Stimulated activated CD4-positive, alpha-beta T cell treated with anti-CD3 and anti-CD28 coated beads, Interleukin-15, amount 100 ng/mL, for 48 hours (primary cell): ENCODE measurements around the gene RIC1.
"Not testable (repeated sequence)": the region's sequence is repeated elsewhere in the genome, so short reads cannot be mapped to it uniquely, and the experiment has no call there.

Source experiments
- DNase-seq, 2 donors: peaks; one replicate each; pipeline ENCODE4 v3.0.0-alpha.2; 2020; ENCODE audit warnings: low read depth in 2 of 2

RIC1 gene

DNA sequence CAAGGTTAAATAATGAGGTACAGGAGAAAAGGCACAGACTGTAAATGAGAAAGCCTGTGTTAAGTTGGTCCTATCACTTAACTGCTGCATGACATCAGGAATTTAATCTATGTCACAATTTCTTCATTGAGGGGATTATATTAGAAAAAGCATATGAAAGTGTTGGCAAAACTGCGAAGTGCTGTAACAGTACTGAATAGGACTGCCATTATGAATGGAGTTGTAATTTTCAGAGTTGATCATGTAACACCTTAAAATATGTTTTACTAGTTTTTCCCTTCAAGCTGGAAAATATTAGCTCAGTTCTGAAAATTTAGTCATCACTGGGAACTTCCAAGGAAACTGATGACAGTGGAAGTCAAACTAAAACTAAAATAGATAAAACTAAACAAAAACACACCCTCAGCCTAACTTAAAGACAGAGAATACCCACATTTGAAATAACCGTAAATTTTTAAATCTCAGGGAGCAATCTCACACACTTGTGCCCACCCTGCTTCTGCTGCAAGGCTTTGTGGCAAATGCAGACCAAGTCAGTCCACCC, 158.9 kb downstream of the RIC1 start:
- DNase-seq, result no peak

DNA sequence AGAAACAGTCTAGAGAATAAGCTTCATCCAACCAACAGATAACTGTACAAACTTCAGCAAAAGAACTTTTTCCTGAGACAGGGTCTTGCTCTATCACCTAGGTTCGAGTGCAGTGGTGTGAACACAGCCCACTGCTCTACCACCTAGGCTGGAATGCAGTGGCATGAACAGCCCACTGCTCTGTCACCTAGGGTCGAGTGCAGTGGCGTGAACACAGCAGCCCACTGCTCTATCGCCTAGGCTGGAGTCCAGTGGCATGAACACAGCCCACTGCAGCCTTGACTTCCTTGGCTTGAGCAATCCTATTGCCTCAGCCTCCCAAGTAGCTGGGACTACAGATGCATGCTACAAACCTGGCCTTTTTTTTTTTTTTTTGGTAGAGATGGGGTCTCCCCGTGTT, 160.6 kb downstream of the RIC1 start:
- no peak for DNase-seq

DNA sequence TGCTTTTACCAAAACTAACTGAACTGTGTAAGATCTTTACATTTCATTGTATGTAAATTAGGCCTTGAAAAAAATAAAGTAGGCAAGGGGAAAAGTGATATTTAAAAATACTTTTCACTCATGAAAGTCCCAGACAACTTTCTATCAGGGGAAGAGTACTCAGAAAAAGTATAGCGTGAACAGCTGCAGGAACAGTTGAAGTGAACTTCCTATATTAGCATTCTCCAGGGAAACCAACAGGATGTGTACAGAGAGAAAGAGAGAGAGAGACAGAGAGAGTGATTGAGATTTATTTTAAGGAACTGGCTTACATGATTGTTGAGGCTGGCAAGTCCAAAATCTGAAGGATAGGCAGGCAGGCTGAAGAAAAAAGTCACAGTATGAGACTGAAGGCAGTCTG, 162.0 kb downstream of the RIC1 start:
- no peak for DNase-seq

DNA sequence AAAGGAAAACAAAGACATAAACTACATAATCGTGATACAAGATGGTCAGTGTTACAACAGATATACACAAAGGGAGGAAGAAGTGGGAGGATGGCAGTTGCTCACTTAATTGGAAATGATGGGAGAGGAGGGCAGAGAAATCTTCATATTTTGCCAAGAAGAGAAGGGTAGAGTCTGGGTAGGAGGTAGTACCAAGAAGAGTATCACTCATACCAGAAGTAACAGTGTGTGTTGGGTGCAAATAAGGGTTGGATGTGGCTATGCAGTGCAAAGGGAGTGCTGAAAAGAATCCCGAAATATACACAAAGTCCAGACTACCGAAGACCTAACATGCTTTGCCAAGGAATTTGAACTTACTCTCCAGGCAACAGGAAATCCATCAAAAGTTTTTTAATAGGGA, 163.0 kb downstream of the RIC1 start:
- DNase-seq, result no peak

DNA sequence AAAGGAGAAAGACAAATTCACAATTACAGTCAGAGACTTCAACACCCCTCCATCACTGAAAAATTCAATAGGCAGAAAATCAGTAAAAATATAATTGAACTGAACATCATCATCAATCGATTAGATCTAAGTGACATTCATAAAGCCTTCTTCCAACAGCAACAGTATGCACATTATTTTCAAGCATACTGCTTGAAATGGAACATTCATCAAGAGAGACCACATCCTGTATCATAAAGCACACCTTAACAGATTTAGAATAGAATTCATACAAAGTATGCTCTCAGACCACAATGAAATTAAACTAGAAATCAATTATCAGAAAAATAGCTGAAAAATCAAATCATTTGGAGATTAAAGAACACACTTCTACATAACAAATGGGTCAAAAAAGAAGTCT, 164.9 kb downstream of the RIC1 start:
- DNase-seq, result no peak

DNA sequence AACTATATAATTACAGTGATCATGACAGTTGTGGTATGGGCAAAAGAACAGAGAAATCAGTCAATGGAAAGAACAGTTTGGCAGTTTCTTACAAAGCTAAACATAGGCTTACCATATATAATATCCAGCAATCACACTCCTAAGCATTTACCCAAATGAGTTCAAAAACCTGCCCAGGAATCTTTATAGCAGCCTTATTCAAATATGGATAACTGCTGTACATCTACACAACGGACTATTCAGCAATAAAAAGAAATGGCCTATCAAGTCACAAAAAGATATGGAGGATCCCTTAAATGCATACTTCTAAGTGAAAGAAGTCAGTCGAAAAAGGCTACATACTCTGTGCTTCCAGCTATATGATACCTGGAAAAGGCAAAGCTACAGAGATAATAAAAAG, 167.4 kb downstream of the RIC1 start:
- no peak for DNase-seq

DNA sequence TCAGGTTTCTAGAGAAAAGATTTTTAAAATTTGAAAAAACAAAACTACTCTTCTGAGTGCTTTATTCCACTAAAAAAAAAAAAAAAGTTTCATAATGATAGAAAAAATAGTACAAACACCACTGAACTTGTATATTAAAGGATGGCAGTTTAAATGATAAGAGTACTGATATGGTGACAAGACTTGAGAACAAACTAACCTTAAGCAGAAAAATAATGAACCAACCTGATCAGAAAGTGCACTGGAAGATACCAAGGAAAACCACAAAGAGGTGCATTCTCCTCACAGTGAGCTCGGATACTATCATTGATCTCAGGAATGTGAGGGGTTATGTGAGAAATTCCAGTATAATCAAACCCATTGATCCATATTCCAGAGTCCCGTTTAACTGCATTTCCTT, 169.7 kb downstream of the RIC1 start:
- DNase-seq, result no peak

DNA sequence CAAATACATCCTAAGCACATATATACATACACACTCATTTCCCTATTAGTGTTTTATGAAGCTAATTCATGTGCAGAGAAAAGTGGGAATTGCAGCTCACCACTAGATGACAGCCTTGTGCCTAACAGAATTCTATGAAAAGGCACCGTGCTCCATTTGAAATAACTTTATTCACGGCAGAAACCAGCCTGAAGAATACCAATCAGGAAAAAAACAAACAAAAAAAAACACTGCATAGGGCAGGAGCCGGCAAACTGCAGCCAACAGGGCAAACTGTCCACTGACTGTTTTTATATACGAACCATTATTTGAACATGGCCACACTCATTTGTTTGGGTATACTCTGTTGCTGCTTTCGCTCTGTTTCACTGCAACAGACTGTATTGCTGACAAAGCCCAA, 170.4 kb downstream of the RIC1 start:
- no peak for DNase-seq

DNA sequence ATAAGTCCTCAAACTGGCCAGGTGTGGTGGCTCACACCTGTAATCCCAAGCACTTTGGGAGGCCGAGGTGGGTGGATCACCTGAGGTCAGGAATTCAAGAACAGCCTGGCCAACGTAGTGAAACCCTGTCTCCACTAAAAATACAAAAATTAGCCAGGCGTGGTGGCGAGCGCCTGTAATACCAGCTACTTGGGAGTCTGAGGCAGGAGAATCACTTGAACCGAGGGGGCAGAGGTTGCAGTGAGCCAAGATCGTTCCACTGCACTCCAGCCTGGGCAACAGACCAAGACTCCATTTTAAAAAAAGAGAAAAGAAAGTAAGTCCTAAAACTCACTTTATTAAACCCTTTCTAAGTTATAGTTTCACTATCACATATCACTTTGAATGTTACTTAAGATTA, 171.5 kb downstream of the RIC1 start:
- not testable (repeated sequence) for DNase-seq

DNA sequence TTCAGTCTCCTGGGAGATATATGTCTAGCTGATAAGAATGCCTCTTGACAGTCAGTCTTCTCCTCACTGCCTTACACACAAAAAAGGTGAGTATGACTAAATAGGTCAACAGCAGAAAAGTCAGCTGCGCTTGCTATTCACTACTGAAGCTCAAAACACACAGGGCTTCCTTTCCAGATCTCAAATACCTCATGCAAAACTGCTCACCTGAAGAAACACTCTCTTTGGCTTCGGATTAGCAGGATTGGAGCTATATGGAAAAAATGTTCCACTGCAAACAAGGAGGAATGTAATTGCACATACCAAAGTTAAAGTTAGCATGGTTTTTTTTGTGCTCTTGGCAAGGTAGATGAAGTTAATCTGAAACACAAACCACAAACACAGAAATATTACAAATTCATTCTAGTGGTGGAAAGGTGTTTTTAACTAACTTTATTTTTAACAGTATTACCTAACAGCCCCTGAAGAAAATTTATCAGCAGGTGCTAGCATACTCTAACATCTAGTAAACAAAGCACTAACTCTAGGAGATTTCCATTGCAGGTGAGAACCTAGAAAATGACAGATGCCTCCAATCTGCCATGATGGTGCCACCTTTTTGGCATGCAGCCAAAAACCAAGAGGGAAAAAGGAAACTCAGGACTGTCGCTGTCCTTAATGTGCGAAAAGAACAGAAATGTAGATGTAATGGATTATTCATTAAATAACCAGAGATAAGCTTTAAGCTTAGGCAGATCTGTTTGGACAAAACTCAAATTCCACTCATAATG, 172.2 kb downstream of the RIC1 start:
- no peak for DNase-seq

DNA sequence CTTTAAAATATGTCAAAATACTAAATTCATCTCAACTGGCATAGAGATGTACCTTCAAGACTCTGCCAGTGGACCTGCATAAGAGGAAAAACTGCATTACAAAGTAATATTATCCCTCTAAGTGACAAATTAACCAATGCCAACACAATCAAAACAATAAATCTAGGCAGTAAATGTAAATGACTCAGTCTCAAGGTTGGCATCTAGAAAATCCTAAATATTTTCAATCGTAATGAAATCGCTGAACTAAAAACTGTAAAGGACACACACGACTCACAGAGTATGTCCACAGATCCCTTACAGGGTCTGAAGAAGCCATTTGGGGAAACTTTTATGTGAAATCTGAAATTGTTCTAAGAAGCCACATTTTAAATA, 172.8 kb downstream of the RIC1 start:
- DNase-seq, result no peak

DNA sequence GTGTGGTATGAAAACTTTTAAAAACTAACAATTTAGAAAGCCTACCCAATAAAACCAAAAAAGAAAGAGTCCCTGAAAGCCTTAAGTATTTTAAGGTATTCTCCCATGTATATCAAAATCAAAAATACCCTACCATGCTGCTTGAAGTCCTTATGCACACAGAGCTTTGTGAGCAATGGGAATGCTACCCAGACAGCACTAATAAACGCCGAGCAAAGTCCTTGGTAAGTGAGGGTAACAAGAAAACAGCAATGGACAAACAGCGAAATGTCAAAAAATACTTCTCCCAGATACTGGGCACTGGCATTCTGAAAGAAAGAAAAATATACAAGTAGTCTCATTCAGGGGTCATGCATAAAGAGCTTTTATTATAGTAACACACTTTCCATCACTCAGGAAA, 176.6 kb downstream of the RIC1 start:
- no peak for DNase-seq

DNA sequence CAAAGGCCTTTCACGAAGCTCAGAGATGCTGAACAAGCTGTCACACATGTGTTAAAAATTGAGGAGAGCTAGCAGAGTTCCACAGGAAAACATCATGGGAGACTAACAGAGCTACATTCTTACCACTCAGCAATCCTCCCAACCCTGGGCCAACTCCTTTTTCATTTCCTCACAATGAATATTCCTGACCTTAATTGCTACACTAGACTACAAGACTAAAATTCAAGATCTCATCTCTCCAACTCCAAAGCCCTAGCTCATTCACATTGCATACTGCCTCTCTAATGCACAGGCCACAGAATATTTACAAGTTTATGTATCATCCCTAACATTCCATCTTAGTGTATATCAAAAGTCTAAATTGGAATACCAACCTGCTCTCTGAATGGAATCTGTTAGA, 182.8 kb downstream of the RIC1 start:
- DNase-seq, result no peak

DNA sequence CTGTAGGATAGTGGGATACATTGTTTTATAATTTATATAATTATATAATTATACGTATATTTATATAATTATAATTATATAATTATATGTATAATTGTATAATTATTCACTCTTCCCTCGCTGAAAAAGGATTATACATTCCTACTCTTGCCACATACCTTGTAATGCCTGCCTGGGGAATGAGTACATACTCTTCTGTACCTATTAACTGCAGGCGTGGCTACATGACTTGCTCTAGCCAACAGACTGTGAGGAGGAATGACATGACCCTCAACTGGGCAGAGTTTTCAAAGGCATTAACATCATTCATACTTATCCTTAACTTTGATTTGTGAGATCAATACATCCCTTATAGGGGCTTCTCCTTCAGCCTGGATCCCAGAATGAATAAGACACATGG, 184.9 kb downstream of the RIC1 start:
- DNase-seq, result no peak

DNA sequence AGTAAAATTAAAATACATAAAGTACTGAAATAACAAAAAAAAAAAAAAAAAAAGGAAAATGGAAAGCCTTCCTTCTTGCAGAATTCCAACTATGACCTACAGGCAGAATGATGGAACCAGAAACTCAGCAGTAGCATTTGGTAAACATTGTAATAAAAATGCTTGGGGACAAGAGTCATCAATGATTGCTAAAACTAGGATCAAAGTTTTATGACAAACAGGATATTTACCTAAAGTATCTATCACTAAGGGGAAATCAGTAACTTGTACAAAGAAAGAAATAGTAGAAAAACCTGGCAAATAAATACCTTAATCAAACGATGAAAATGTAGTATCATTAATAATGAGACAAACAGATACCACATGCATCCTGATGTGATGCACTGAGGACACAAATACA, 186.6 kb downstream of the RIC1 start:
- DNase-seq, result no peak

DNA sequence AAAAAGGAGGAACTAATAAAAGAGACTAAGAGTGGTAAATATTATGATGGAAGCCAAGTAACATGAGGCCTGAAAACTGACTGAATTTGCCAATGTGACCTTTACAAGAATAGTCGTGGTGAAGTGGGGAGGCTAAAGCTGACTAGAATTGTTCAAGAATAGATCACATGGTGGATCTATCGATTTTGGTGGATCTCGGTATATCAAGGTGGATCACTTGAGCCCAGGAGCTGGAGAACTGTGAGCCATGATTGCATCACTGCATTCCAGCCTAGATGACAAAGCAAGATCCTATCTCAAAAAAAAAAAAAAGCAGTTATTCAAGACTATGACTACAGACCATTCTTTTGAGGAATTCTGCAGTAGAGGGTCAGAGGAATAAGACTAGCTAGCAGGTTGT, 189.0 kb downstream of the RIC1 start:
- no peak for DNase-seq

DNA sequence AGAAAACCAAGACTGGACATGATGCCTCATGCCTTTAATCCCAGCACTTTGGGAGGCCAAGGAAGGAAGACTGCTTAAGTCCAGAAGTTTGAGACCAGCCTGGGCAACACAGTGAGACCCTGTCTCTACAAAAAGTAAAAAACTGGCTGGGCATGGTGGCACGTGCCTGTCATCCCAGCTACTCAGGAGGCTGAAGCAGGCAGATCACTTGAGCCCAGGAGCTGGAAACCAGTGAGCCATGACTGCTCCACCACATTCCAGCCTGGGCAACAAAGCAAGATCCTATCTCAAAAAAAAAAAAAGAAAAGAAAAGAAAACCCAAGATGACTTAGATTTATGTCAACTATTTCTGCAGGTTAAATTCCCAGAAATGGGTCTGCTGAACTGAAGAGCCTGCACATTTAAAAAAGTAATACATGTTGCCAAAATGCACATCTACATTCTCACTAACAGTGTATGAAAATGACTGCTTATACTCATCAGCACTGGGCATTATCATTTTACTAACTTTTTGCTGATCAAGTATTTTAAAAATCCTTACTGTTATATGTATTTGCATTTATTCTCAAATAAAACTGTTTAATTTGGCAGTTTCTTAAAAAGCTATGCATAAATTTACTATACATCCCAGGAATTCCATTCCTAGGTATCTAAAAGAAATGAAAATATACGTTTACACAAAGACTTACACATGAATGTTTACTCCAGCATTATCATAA, 189.7 kb downstream of the RIC1 start:
- no peak for DNase-seq

DNA sequence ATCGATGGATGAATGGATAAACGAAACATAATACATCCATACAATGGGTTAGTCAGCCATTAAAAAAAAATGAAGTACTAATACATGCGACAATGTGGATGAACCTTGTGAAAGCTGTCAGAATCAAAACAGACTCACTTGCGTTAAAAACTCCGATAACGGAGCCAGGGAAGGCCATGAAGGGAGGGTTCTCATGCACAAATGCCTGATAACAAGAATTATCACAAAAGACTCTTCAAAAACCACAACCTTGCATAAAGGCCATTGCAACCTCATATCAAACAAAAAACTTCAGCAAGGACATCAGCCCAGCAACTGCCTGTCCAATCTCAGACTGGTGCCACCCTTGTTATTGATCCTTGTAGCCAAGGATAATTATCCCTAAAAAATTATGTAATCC, 190.3 kb downstream of the RIC1 start:
- DNase-seq, result no peak

DNA sequence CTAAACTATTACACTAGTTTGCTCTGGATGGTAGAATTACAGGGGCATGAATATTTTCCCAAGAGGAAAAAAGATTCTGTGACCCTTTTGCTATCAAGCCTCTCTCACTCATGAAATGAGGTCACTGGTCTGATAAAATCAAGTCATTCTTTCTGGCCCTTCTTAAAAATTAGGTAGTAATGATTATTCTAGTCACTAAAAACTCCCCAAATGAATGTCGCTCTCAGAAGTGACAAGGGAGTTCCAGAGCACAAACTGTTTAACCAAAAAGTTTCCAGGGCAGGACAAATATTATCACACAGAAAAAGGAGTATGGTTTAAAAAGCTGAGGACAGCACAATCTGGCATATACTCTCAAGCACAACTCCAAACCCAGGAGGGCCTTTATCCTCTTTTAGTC, 191.5 kb downstream of the RIC1 start:
- DNase-seq, result no peak

DNA sequence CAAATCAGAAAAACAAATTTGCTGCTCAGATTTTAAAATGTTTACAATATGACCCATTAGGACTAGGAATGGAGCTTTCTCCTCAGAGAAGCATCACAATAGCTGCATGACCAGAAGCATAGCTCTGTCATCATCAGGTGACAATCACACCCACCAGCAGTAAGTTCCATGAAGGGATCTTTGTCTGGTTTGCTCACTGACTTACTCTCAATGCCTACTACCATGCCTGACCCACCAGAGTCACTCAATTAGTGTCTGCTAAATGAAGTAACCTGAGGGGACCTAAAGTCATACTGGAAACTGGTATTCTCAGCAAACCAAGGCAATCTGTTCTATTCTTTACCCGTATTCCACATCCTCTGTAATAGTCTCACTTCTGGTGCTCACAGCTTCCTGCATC, 196.3 kb downstream of the RIC1 start:
- DNase-seq, result no peak
